Middle frontal gyrus (tissue), 1 donor: ENCODE data around the gene LDLRAD4.
A peak's percentile ranks its signal among the peaks of the same experiment; 100 is the strongest.

ENCODE experiments used
- DNase-seq: peaks from one replicate; pipeline ENCODE4 v3.0.0-alpha.2; 2015; ENCODE audit warnings: low spot score; ENCODE audit errors: extremely low spot score

The LDLRAD4 gene

GRCh38 chr18:13201292-13201691, 17.3 kb upstream of the LDLRAD4 start:
- DNase-seq = no peak

- DNase-seq = no peak
These were observed 16.0 kb upstream of the LDLRAD4 start for GRCh38 chr18:13202571-13202970.

- DNase-seq = no peak
These were observed 12.3 kb upstream of the LDLRAD4 start for GRCh38 chr18:13206301-13206700.

GRCh38 chr18:13207294-13207693, 11.3 kb upstream of the LDLRAD4 start:
- DNase-seq = no peak

GRCh38 chr18:13211534-13211933, 7.0 kb upstream of the LDLRAD4 start:
- DNase-seq = no peak

- DNase-seq = no peak
These were observed 5.3 kb upstream of the LDLRAD4 start for GRCh38 chr18:13213036-13213795.

- no peak for DNase-seq
These were observed 4.0 kb upstream of the LDLRAD4 start for GRCh38 chr18:13214609-13215008.

- peak; percentile 81 for DNase-seq
These were observed 2.4 kb upstream of the LDLRAD4 start for GRCh38 chr18:13216092-13216582.

- no peak for DNase-seq
These were observed 1.7 kb upstream of the LDLRAD4 start for GRCh38 chr18:13216711-13217465.

GRCh38 chr18:13217466-13217961, 1.0 kb upstream of the LDLRAD4 start:
- peak; percentile 48 for DNase-seq

- DNase-seq = no peak
These were observed 591 bp upstream of the LDLRAD4 start for GRCh38 chr18:13217971-13218367.

- no peak for DNase-seq
These were observed 437 bp downstream of the LDLRAD4 start for GRCh38 chr18:13218997-13219396.

GRCh38 chr18:13219593-13220159, 1.1 kb downstream of the LDLRAD4 start:
- no peak for DNase-seq

GRCh38 chr18:13220361-13220991, 1.9 kb downstream of the LDLRAD4 start:
- DNase-seq = no peak

- DNase-seq = no peak
These were observed 3.6 kb downstream of the LDLRAD4 start for GRCh38 chr18:13221869-13222855.

- DNase-seq = no peak
These were observed 4.3 kb downstream of the LDLRAD4 start for GRCh38 chr18:13222856-13223281.

GRCh38 chr18:13223311-13224143, 5.0 kb downstream of the LDLRAD4 start:
- DNase-seq = no peak

- DNase-seq = no peak
These were observed 6.7 kb downstream of the LDLRAD4 start for GRCh38 chr18:13225261-13225660.

- no peak for DNase-seq
These were observed 8.1 kb downstream of the LDLRAD4 start for GRCh38 chr18:13226533-13227144.
